Fibroblast of lung (primary cell): ENCODE results near the gene DDA1. TPM values are rescaled to one million over a fixed set of nuclear protein-coding genes. Genes with fewer than 3 reads are reported as not detected.

ENCODE experiments used
- DNase-seq, 2 donors: peaks; one replicate each; pipeline versions ENCODE4 v3.0.0 to v3.0.0-alpha.2; 2010; ENCODE audit warnings: low read depth in 2 of 2
- H2AFZ ChIP-seq: 2 replicates; pipeline ENCODE4 v1.5.1; 2012; ENCODE audit warnings: low read length, control low read depth, inconsistent platforms
- H3K27ac ChIP-seq: 2 replicates; pipeline ENCODE4 v1.5.1; 2011; ENCODE audit warnings: low read length, control low read depth; ENCODE audit not compliant: insufficient read depth
- H3K27me3 ChIP-seq: 2 replicates; pipeline ENCODE4 v1.5.1; 2011; ENCODE audit warnings: mild to moderate bottlenecking, low read length; ENCODE audit not compliant: control insufficient read depth, insufficient read depth
- H3K36me3 ChIP-seq: 2 replicates; pipeline ENCODE4 v1.5.1; 2011; ENCODE audit warnings: low read length; ENCODE audit not compliant: control insufficient read depth, insufficient read depth
- H3K4me1 ChIP-seq: 2 replicates; pipeline ENCODE4 v1.5.1; 2011; ENCODE audit warnings: low read length; ENCODE audit not compliant: control insufficient read depth, insufficient read depth; ENCODE audit errors: extremely low read depth
- H3K4me2 ChIP-seq: 2 replicates; pipeline ENCODE4 v1.5.1; 2011; ENCODE audit warnings: low read length, control low read depth; ENCODE audit not compliant: insufficient read depth; ENCODE audit errors: extremely low read depth
- H3K4me3 ChIP-seq, 4 experiments: fragments of 200-600 bp in 1 of 4; sonication (generic) in 1 of 4; replicated peaks in 1 of 4; 2 replicates each; pipeline ENCODE4 v1.5.1; 2011 to 2016; ENCODE audit warnings: low read length in 4 of 4, low read depth in 3 of 4, mild to moderate bottlenecking in 3 of 4, control low read depth in 2 of 4, inconsistent platforms in 1 of 4, mixed read lengths in 1 of 4; ENCODE audit not compliant: insufficient read depth in 1 of 4; ENCODE audit errors: control extremely low read depth in 1 of 4
- H3K79me2 ChIP-seq: 2 replicates; pipeline ENCODE4 v1.5.1; 2012; ENCODE audit warnings: mild to moderate bottlenecking, low read length, inconsistent platforms; ENCODE audit not compliant: control insufficient read depth, insufficient read depth
- H3K9ac ChIP-seq: 2 replicates; pipeline ENCODE4 v1.5.1; 2011; ENCODE audit warnings: mild to moderate bottlenecking, low read length, control low read depth; ENCODE audit not compliant: insufficient read depth
- H3K9me3 ChIP-seq: 2 replicates; pipeline ENCODE4 v1.5.1; 2012; ENCODE audit warnings: low read depth, low read length; ENCODE audit not compliant: control insufficient read depth, insufficient read depth
- H4K20me1 ChIP-seq: 2 replicates; pipeline ENCODE4 v1.5.1; 2011; ENCODE audit warnings: low read length; ENCODE audit not compliant: control insufficient read depth, insufficient read depth; ENCODE audit errors: extremely low read depth
- CTCF ChIP-seq, 2 donors: IDR thresholded peaks in 1 of 2; conservative IDR thresholded peaks in 1 of 2; 1 replicate in 1 of 2; 2 replicates in 1 of 2; pipeline ENCODE4 v1.5.1; 2011 to 2012; ENCODE audit warnings: low read length in 2 of 2, control low read depth in 1 of 2, inconsistent platforms in 1 of 2, low read depth in 1 of 2, mild to moderate bottlenecking in 1 of 2
- EZH2 ChIP-seq: IDR thresholded peaks from 2 replicates; pipeline ENCODE4 v1.5.1; 2012; ENCODE audit warnings: low read length, control low read depth, mild to moderate bottlenecking; ENCODE audit errors: missing control alignments
- polyA plus RNA-seq, 2 donors: library from polyadenylated mRNA; depleted of rRNA in 1 of 2; stranded (reverse) in 1 of 2; unstranded in 1 of 2; fragments of >200 nt; gene quantifications; 2 replicates each; pipeline ENCODE4 v1.2.1, GENCODE V29; 2011 to 2012; ENCODE audit warnings: missing spikeins in 1 of 2
- total RNA-seq: library from RNA; depleted of rRNA; stranded (reverse); fragments of >200 nt; gene quantifications from 2 replicates; pipeline ENCODE4 v1.2.1, GENCODE V29; 2014

The DDA1 gene
- total and polyA plus RNA-seq, 2 donors (not counting 1 experiment from before 2014, with no cell fraction given) = 17.7 to 42.6 TPM

- no peaks in the 10 kb centered on the region for H4K20me1 ChIP-seq
- H3K9me3 ChIP-seq = no peaks in the 10 kb centered on the region
- peaks cover 25% of the 10 kb centered on the region for H3K36me3 ChIP-seq
- H3K27ac ChIP-seq = no peak overlapping the region
- TF ChIP-seq CTCF (conservative IDR thresholded peaks at IDR 0.05 in 1 of 2, IDR thresholded peaks at IDR 0.05 in 1 of 2; ENCODE audit: low read depth in 1 of 2, low read length in 2 of 2) = no peak
- TF ChIP-seq EZH2 = no peak
- no peaks in the 10 kb centered on the region for H3K4me1 ChIP-seq
- H3K9ac ChIP-seq = no peak overlapping the region
- no peak overlapping the region for H2AFZ ChIP-seq
- H3K27me3 ChIP-seq = no peaks in the 10 kb centered on the region
- no peak for DNase-seq
- no peak overlapping the region for H3K4me3 ChIP-seq
- H3K4me2 ChIP-seq = no peak overlapping the region
- no peaks in the 10 kb centered on the region for H3K79me2 ChIP-seq
Measured at GRCh38 chr19:17323964-17324332, 14.6 kb downstream of the DDA1 start.

GRCh38 chr19:17324357-17325114 is 15.2 kb downstream of the DDA1 start:
- no peak for TF ChIP-seq EZH2
- TF ChIP-seq CTCF (conservative IDR thresholded peaks at IDR 0.05 in 1 of 2, IDR thresholded peaks at IDR 0.05 in 1 of 2; ENCODE audit: low read depth in 1 of 2, low read length in 2 of 2) = no peak
- Histone ChIP-seq H3K4me2 (no peak overlapping the region), H3K27ac (no peak overlapping the region), H3K79me2 (no peaks in the 10 kb centered on the region), H3K27me3 (no peaks in the 10 kb centered on the region), H3K4me1 (no peaks in the 10 kb centered on the region), H3K36me3 (peaks cover 21% of the 10 kb centered on the region), H4K20me1 (no peaks in the 10 kb centered on the region), H3K9me3 (no peaks in the 10 kb centered on the region), H2AFZ (no peak overlapping the region), H3K9ac (no peak overlapping the region), H3K4me3 (no peak overlapping the region)
- DNase-seq = no peak

- TF ChIP-seq CTCF (conservative IDR thresholded peaks at IDR 0.05 in 1 of 2, IDR thresholded peaks at IDR 0.05 in 1 of 2; ENCODE audit: low read depth in 1 of 2, low read length in 2 of 2) (no peak), EZH2 (no peak)
- Histone ChIP-seq H3K27ac (no peak overlapping the region), H3K9me3 (no peaks in the 10 kb centered on the region), H3K36me3 (peaks cover 19% of the 10 kb centered on the region), H3K4me1 (no peaks in the 10 kb centered on the region), H4K20me1 (no peaks in the 10 kb centered on the region), H3K27me3 (no peaks in the 10 kb centered on the region), H3K4me2 (no peak overlapping the region), H3K9ac (no peak overlapping the region), H3K4me3 (no peak overlapping the region), H3K79me2 (no peaks in the 10 kb centered on the region), H2AFZ (no peak overlapping the region)
- no peak for DNase-seq
Measured at GRCh38 chr19:17325133-17325532, 15.8 kb downstream of the DDA1 start.
